22Rv1 (cell line): Measurements from ENCODE around the gene LINS1.

Experiments used
- ZFX ChIP-seq: fragments of 450-650 bp; IDR thresholded peaks from 2 replicates; pipeline ENCODE4 v1.6.1; 2017; ENCODE audit warnings: antibody characterized with exemption, borderline replicate concordance
- TF ChIP-seq, protein P1 (sequence below): fragments of 450-650 bp; IDR thresholded peaks from 2 replicates; pipeline ENCODE4 v1.5.1; 2017; ENCODE audit warnings: mild to moderate bottlenecking

DNA sequence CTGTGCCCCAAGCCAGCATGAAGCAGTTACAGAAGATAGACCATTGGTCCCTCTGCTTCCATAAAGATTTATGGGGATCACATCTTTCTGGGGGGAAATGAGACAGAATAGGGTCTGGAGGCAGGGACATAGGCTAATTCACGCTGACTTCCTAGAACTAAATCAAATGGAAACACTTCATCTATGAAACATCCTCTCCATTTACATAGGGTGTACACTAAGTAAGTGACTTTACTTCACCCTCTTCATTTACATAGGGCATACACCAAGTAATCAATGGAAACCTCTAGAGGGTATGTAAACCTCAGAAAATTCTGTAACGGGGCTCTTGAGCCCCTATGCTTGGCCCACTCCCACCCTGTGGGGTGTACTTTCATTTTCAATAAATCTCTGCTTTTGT is 10.1 kb downstream of the LINS1 start:
- TF ChIP-seq, protein P1, sequence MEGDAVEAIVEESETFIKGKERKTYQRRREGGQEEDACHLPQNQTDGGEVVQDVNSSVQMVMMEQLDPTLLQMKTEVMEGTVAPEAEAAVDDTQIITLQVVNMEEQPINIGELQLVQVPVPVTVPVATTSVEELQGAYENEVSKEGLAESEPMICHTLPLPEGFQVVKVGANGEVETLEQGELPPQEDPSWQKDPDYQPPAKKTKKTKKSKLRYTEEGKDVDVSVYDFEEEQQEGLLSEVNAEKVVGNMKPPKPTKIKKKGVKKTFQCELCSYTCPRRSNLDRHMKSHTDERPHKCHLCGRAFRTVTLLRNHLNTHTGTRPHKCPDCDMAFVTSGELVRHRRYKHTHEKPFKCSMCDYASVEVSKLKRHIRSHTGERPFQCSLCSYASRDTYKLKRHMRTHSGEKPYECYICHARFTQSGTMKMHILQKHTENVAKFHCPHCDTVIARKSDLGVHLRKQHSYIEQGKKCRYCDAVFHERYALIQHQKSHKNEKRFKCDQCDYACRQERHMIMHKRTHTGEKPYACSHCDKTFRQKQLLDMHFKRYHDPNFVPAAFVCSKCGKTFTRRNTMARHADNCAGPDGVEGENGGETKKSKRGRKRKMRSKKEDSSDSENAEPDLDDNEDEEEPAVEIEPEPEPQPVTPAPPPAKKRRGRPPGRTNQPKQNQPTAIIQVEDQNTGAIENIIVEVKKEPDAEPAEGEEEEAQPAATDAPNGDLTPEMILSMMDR: no peak
- TF ChIP-seq ZFX: no peak
